ENCODE results near the gene VSIG2. TPM values are rescaled to one million over a fixed set of nuclear protein-coding genes. Genes with fewer than 3 reads are reported as not detected.

VSIG2 gene
- total and polyA plus RNA-seq, 2 of the 4 experiments (the other 2 are of a cell fraction): not detected

GRCh38 chr11:124788521-124788920, 36.5 kb upstream of the VSIG2 start:
- peaks cover 41% of the 10 kb centered on the region for H4K20me1 ChIP-seq (ENCODE audit: insufficient read depth, low read length)
- no peak overlapping the region for H3K9ac ChIP-seq (ENCODE audit: low read depth, low read length)

More at GRCh38 chr11:124788521-124788920, 36.5 kb upstream of the VSIG2 start:
- Histone ChIP-seq H3K27ac (ENCODE audit: insufficient read depth, low read length) (no peak overlapping the region), H2BK20ac (ENCODE audit: low read depth, low read length) (no peak overlapping the region), H4K91ac (ENCODE audit: insufficient read depth, low read depth, low read length) (no peak overlapping the region), H2AK5ac (ENCODE audit: low read depth, low read length) (no peak overlapping the region), H3K18ac (ENCODE audit: low read depth, low read length) (no peak overlapping the region), H3K4me3 (ENCODE audit: insufficient read depth, low read depth, low read length) (no peak overlapping the region), H3K9me3 (ENCODE audit: control insufficient read depth, insufficient read depth, low read length) (no peaks in the 10 kb centered on the region), H2BK5ac (ENCODE audit: low read depth, low read length, poor library complexity, severe bottlenecking) (no peak overlapping the region), H2BK15ac (ENCODE audit: low read depth, low read length) (no peak overlapping the region), H3K79me1 (ENCODE audit: low read depth in 1 of 2, low read length in 2 of 2) (peaks cover 16 to 72% of the 10 kb centered on the region in 2 experiments), H3K27me3 (ENCODE audit: control insufficient read depth, insufficient read depth, low read length) (no peaks in the 10 kb centered on the region), H3K9me1 (ENCODE audit: insufficient read depth, low read length) (peaks cover 12% of the 10 kb centered on the region), H3K36me3 (ENCODE audit: control insufficient read depth, insufficient read depth, low read length) (no peaks in the 10 kb centered on the region), H2AK9ac (replicated peaks; ENCODE audit: low read depth, low read length, poor library complexity) (no peak overlapping the region), H3K4me2 (ENCODE audit: low read depth, low read length) (no peak overlapping the region), H4K8ac (ENCODE audit: low read depth in 2 of 2, low read length in 2 of 2) (no peak overlapping the region), H2BK120ac (ENCODE audit: low read depth, low read length) (no peak overlapping the region), H3K14ac (replicated peaks; ENCODE audit: low read depth, low read length) (no peak overlapping the region), H3K23ac (ENCODE audit: low read depth, low read length) (no peak overlapping the region), H3K4me1 (ENCODE audit: control insufficient read depth, insufficient read depth, low read length) (peaks cover 5% of the 10 kb centered on the region), H3K4ac (ENCODE audit: low read depth, low read length) (no peak overlapping the region), H4K5ac (ENCODE audit: low read depth, low read length) (no peak overlapping the region), H3K56ac (ENCODE audit: extremely low read depth, insufficient read depth, low read length) (no peak overlapping the region), H2AFZ (replicated peaks; ENCODE audit: low read length, poor library complexity) (no peak overlapping the region)
- ChIA-PET POLR2A (ENCODE audit: unreplicated experiment) (no interaction called here), CTCF (interaction anchor here (0.6 kb wide), 1 partner anchor 676 kb away, joined by 3 read pairs; no protein-coding TSS in a partner anchor)
- ATAC-seq (ENCODE audit: low read depth) (peak; percentile 29; the same call in 1 of the 2 replicates), DNase-seq (peak; percentile 26)
- no TSS peak for BruUV-seq (replicated peaks)
- dilution Hi-C loops (cut with HindIII; ENCODE audit: low sequenced_read_pairs, unreplicated experiment) (no loop called here), intact Hi-C loops (cut with micrococcal nuclease) (no loop called here), in situ Hi-C loops (cut with MboI; ENCODE audit: low sequenced_read_pairs) (no loop called here)
- TF ChIP-seq CHD1 (IDR thresholded peaks at IDR 0.05; ENCODE audit: low read depth, low read length) (no peak), USF2 (IDR thresholded peaks at IDR 0.05; ENCODE audit: low read depth, low read length) (no peak), BHLHE40 (IDR thresholded peaks at IDR 0.05; ENCODE audit: low read depth, low read length) (no peak), SMC3 (IDR thresholded peaks at IDR 0.05; ENCODE audit: low read depth, low read length) (no peak), NFE2L2 (IDR thresholded peaks at IDR 0.05; ENCODE audit: low read depth, low read length) (no peak), RCOR1 (IDR thresholded peaks at IDR 0.05; ENCODE audit: insufficient replicate concordance, low read length) (no peak), MAFK (IDR thresholded peaks at IDR 0.05; ENCODE audit: low read depth, low read length) (no peak), CEBPB (IDR thresholded peaks at IDR 0.05; ENCODE audit: low read depth, low read length) (no peak), MXI1 (IDR thresholded peaks at IDR 0.05; ENCODE audit: borderline replicate concordance, low read depth, low read length) (no peak), CTCF (conservative IDR thresholded peaks at IDR 0.05; ENCODE audit: low read depth, low read length) (no peak), MAZ (IDR thresholded peaks at IDR 0.05; ENCODE audit: borderline replicate concordance, low read depth, low read length) (no peak), ELK1 (IDR thresholded peaks at IDR 0.05; ENCODE audit: borderline replicate concordance, low read depth, low read length) (no peak), RAD21 (IDR thresholded peaks at IDR 0.05; ENCODE audit: low read length) (no peak)

Data from IMR-90 (cell line).